IPS-18c (cell line): ENCODE results near the gene MC5R.

ENCODE experiments used
- H3K4me3 ChIP-seq: 2 replicates; pipeline ENCODE4 v1.7.0; 2013; ENCODE audit warnings: low read depth, mild to moderate bottlenecking, low read length, moderate library complexity; ENCODE audit not compliant: insufficient read depth
- H3K9me3 ChIP-seq: one replicate; pipeline ENCODE4 v1.6.1; 2013; ENCODE audit warnings: mild to moderate bottlenecking, low read length, moderate library complexity; ENCODE audit not compliant: control insufficient read depth, insufficient read depth

Gene MC5R

GRCh38 chr18:13823707-13824395, at the start of gene MC5R:
Gene MC5R, plus strand, starts transcription at chr18:13824149. Its CDS starts 1,617 bp downstream, at chr18:13825766.
- H3K4me3 ChIP-seq, result peak within 1 kb of the TSS; percentile 45; the same call in 1 of the 2 replicates

GRCh38 chr18:13775058-13775457, 48.9 kb upstream of the MC5R start:
- H3K9me3 ChIP-seq, result no peaks in the 10 kb centered on the region
- no peak overlapping the region for H3K4me3 ChIP-seq

More at GRCh38 chr18:13823707-13824395, at the start of gene MC5R:
- H3K9me3 ChIP-seq, result no peaks in the 10 kb centered on the region

GRCh38 chr18:13791181-13791580, 32.8 kb upstream of the MC5R start:
- no peaks in the 10 kb centered on the region for H3K9me3 ChIP-seq
- no peak overlapping the region for H3K4me3 ChIP-seq

GRCh38 chr18:13793819-13794218, 30.1 kb upstream of the MC5R start:
- H3K9me3 ChIP-seq, result no peaks in the 10 kb centered on the region
- H3K4me3 ChIP-seq, result no peak overlapping the region

GRCh38 chr18:13796515-13796914, 27.4 kb upstream of the MC5R start:
- no peaks in the 10 kb centered on the region for H3K9me3 ChIP-seq
- H3K4me3 ChIP-seq, result no peak overlapping the region

GRCh38 chr18:13797157-13797611, 26.8 kb upstream of the MC5R start:
- Histone ChIP-seq H3K9me3 (no peaks in the 10 kb centered on the region), H3K4me3 (no peak overlapping the region)

GRCh38 chr18:13799396-13799795, 24.6 kb upstream of the MC5R start:
- Histone ChIP-seq H3K9me3 (no peaks in the 10 kb centered on the region), H3K4me3 (no peak overlapping the region)

GRCh38 chr18:13800505-13801259, 23.3 kb upstream of the MC5R start:
- no peaks in the 10 kb centered on the region for H3K9me3 ChIP-seq
- H3K4me3 ChIP-seq, result peak overlapping the region; percentile 38; the same call in 1 of the 2 replicates

- peak overlapping the region; percentile 38 for H3K4me3 ChIP-seq
- no peaks in the 10 kb centered on the region for H3K9me3 ChIP-seq
These were observed 22.7 kb upstream of the MC5R start for GRCh38 chr18:13801260-13801601.

- no peaks in the 10 kb centered on the region for H3K9me3 ChIP-seq
- no peak overlapping the region for H3K4me3 ChIP-seq
These were observed 19.6 kb upstream of the MC5R start for GRCh38 chr18:13804305-13804704.

- H3K9me3 ChIP-seq, result no peaks in the 10 kb centered on the region
- H3K4me3 ChIP-seq, result no peak overlapping the region
These were observed 15.5 kb upstream of the MC5R start for GRCh38 chr18:13808294-13809042.

GRCh38 chr18:13809043-13809430, 14.9 kb upstream of the MC5R start:
- Histone ChIP-seq H3K4me3 (no peak overlapping the region), H3K9me3 (no peaks in the 10 kb centered on the region)

- H3K9me3 ChIP-seq, result no peaks in the 10 kb centered on the region
- H3K4me3 ChIP-seq, result no peak overlapping the region
These were observed 14.3 kb upstream of the MC5R start for GRCh38 chr18:13809531-13810255.

GRCh38 chr18:13810950-13811485, 12.9 kb upstream of the MC5R start:
- no peaks in the 10 kb centered on the region for H3K9me3 ChIP-seq
- H3K4me3 ChIP-seq, result no peak overlapping the region

- Histone ChIP-seq H3K4me3 (0 out of 2 replicates have a peak overlapping the region, but pooled peaks have one; percentile 5), H3K9me3 (no peaks in the 10 kb centered on the region)
These were observed 12.0 kb upstream of the MC5R start for GRCh38 chr18:13811993-13812392.

- Histone ChIP-seq H3K9me3 (no peaks in the 10 kb centered on the region), H3K4me3 (no peak overlapping the region)
These were observed 10.6 kb upstream of the MC5R start for GRCh38 chr18:13813271-13813849.

- H3K9me3 ChIP-seq, result no peaks in the 10 kb centered on the region
- H3K4me3 ChIP-seq, result no peak overlapping the region
These were observed 2.3 kb downstream of the MC5R start for GRCh38 chr18:13826209-13826608.
